GM18907 (cell line): ENCODE measurements around the gene APOC4.
"Not testable (repeated sequence)": the region's sequence is repeated elsewhere in the genome, so short reads cannot be mapped to it uniquely, and the experiment has no call there.

Experiments used
- ATAC-seq: cut with Tn5 transposase; IDR thresholded peaks from one replicate; pipeline ENCODE4 v1.9.1; 2021; ENCODE audit warnings: mild to moderate bottlenecking, moderate library complexity; ENCODE audit not compliant: unreplicated experiment

The APOC4 gene

GRCh38 chr19:44914433-44915206 lies 27.4 kb upstream of the APOC4 start, which contains the start of gene APOC1:
APOC1 (plus strand) TSS chr19:44914608; CDS start chr19:44914892, 284 bp downstream.
- peak; percentile 86 for ATAC-seq

GRCh38 chr19:44924243-44924725 lies 17.8 kb upstream of the APOC4 start:
- no peak for ATAC-seq

GRCh38 chr19:44925114-44925891 lies 16.7 kb upstream of the APOC4 start:
- ATAC-seq, result no peak

GRCh38 chr19:44926245-44927077 lies 15.6 kb upstream of the APOC4 start:
- not testable (repeated sequence) for ATAC-seq

- ATAC-seq, result no peak
Measured at GRCh38 chr19:44927746-44928145, 14.3 kb upstream of the APOC4 start.

- ATAC-seq, result no peak
Measured at GRCh38 chr19:44930088-44930487, 11.9 kb upstream of the APOC4 start.

GRCh38 chr19:44931541-44931940 lies 10.5 kb upstream of the APOC4 start:
- no peak for ATAC-seq

- ATAC-seq, result no peak
Measured at GRCh38 chr19:44939668-44940067, 2.4 kb upstream of the APOC4 start.

GRCh38 chr19:44943801-44944249 lies 1.8 kb downstream of the APOC4 start:
- ATAC-seq, result no peak

- ATAC-seq, result no peak
Measured at GRCh38 chr19:44947041-44947581, 5.1 kb downstream of the APOC4 start.

- ATAC-seq, result no peak
Measured at GRCh38 chr19:44948237-44948636, 6.2 kb downstream of the APOC4 start.

GRCh38 chr19:44948763-44949374 lies 6.8 kb downstream of the APOC4 start:
- no peak for ATAC-seq

GRCh38 chr19:44949550-44949949 lies 7.5 kb downstream of the APOC4 start:
- ATAC-seq, result no peak

- no peak for ATAC-seq
Measured at GRCh38 chr19:44951179-44952159, 9.4 kb downstream of the APOC4 start.

GRCh38 chr19:44954278-44954648 lies 12.2 kb downstream of the APOC4 start:
- ATAC-seq, result no peak

- peak; percentile 79 for ATAC-seq
Measured at GRCh38 chr19:44954649-44955504, 12.8 kb downstream of the APOC4 start, which contains the start of gene CLPTM1. CLPTM1 (plus strand) TSS chr19:44955380; CDS start chr19:44955396, 16 bp downstream.

GRCh38 chr19:44955505-44956439 lies 13.7 kb downstream of the APOC4 start:
- no peak for ATAC-seq
